Calu3 (cell line): ENCODE data around the gene TTLL7. TPM values are rescaled to one million over a fixed set of nuclear protein-coding genes. Genes with fewer than 3 reads are reported as not detected.
"Not testable (repeated sequence)": the region's sequence is repeated elsewhere in the genome, so short reads cannot be mapped to it uniquely, and the experiment has no call there.

Source experiments
- BruUV-seq: library from RNA; stranded (reverse); fragments of 400-500 nt; replicated peaks from 2 replicates; lab custom pipeline; 2021; lab: Mats Ljungman, UMichigan
- CTCF ChIA-PET: fragments of 300-600 bp; sonication (Branson Sonifier 250); formaldehyde crosslinking; loops from one replicate; lab custom pipeline; 2022; ENCODE audit warnings: antibody characterized with exemption; lab: Charles Lee
- DNase-seq: peaks from one replicate; pipeline ENCODE4 v3.0.0; 2022
- H3K27ac Mint-ChIP-seq: one replicate; pipeline ENCODE4 v1.8.0; 2022; ENCODE audit warnings: mixed read lengths; ENCODE audit not compliant: unreplicated experiment
- H3K27me3 Mint-ChIP-seq: one replicate; pipeline ENCODE4 v1.8.0; 2022; ENCODE audit warnings: mixed read lengths; ENCODE audit not compliant: unreplicated experiment
- H3K36me3 Mint-ChIP-seq: one replicate; pipeline ENCODE4 v1.8.0; 2022; ENCODE audit warnings: mild to moderate bottlenecking, moderate library complexity, mixed read lengths; ENCODE audit not compliant: insufficient read depth, unreplicated experiment
- H3K4me1 Mint-ChIP-seq: one replicate; pipeline ENCODE4 v1.8.0; 2022; ENCODE audit warnings: mild to moderate bottlenecking, low read depth, mixed read lengths; ENCODE audit not compliant: unreplicated experiment
- H3K4me3 Mint-ChIP-seq: one replicate; pipeline ENCODE4 v1.8.0; 2022; ENCODE audit warnings: mild to moderate bottlenecking, low read depth, moderate library complexity, mixed read lengths; ENCODE audit not compliant: unreplicated experiment
- H3K9me3 Mint-ChIP-seq: one replicate; pipeline ENCODE4 v1.8.0; 2022; ENCODE audit warnings: low read depth, mixed read lengths; ENCODE audit not compliant: unreplicated experiment
- intact Hi-C: fragments of 100-400 bp; cut with micrococcal nuclease; formaldehyde crosslinking; loops from one replicate; pipeline ENCODE4 v1.10.0; 2022; ENCODE audit not compliant: unreplicated experiment
- total RNA-seq: library from RNA; stranded (reverse); gene quantifications from 2 replicates; pipeline ENCODE4 v1.2.3, GENCODE V29; 2022
- TF ChIP-seq, protein P1 (sequence below): fragments of 200-600 bp; IDR thresholded peaks from one replicate; pipeline ENCODE4 v1.8.0; 2022; ENCODE audit warnings: antibody characterized with exemption; ENCODE audit not compliant: unreplicated experiment

Gene TTLL7
- total RNA-seq, 1 experiment from 2014 or later, result 4.6 TPM

DNA sequence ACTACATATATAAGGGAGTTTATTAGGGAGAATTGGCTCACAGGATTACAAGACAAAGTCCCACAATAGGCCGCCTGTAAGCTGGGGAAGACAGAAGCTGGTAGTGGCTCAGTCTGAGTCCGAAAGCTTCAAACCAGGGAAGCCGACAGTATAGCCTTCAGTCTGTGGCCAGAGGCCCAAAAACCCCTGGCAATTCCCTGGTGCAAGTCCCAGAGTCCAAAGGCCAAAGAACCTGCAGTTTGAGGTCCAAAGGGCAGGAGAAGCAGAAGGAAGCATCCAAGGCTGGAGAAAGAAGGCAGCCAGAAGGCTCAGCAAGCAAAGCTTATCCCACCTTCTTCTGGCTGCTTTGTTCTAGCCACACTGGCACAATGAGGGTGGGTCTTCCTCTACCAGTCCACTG lies 13.9 kb downstream of the TTLL7 start:
- Mint-ChIP-seq H3K4me3 (no peak overlapping the region), H3K4me1 (no peaks in the 10 kb centered on the region), H3K27ac (no peak overlapping the region), H3K36me3 (no peaks in the 10 kb centered on the region), H3K9me3 (no peaks in the 10 kb centered on the region), H3K27me3 (no peaks in the 10 kb centered on the region)
- TF ChIP-seq, protein P1, sequence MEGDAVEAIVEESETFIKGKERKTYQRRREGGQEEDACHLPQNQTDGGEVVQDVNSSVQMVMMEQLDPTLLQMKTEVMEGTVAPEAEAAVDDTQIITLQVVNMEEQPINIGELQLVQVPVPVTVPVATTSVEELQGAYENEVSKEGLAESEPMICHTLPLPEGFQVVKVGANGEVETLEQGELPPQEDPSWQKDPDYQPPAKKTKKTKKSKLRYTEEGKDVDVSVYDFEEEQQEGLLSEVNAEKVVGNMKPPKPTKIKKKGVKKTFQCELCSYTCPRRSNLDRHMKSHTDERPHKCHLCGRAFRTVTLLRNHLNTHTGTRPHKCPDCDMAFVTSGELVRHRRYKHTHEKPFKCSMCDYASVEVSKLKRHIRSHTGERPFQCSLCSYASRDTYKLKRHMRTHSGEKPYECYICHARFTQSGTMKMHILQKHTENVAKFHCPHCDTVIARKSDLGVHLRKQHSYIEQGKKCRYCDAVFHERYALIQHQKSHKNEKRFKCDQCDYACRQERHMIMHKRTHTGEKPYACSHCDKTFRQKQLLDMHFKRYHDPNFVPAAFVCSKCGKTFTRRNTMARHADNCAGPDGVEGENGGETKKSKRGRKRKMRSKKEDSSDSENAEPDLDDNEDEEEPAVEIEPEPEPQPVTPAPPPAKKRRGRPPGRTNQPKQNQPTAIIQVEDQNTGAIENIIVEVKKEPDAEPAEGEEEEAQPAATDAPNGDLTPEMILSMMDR, result no peak
- no TSS peak for BruUV-seq
- DNase-seq, result no peak
- intact Hi-C loops, result no loop called here
- CTCF ChIA-PET, result no interaction called here

DNA sequence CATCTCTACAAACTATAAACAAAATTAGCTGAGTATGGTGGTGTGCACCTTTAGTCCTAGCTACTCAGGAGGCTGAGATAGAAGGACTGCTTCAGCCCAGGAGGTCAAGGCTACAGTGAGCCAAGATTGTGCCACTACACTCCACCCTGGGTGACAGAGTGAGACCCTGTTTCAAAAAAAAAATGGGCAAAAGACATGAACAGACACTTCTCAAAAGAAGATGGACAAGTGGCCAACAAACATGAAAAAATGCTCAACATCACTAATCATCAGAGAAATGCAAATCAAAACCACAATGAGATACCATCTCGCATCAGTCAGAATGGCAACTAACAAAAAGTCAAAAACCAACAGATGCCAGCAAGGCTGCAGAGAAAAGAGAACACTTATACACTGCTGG lies 15.0 kb downstream of the TTLL7 start:
- H3K4me3 Mint-ChIP-seq, CTCF ChIA-PET, H3K4me1 Mint-ChIP-seq, BruUV-seq, DNase-seq, intact Hi-C loops, H3K27ac Mint-ChIP-seq, H3K36me3 Mint-ChIP-seq, H3K9me3 Mint-ChIP-seq, H3K27me3 Mint-ChIP-seq: not testable (repeated sequence)

DNA sequence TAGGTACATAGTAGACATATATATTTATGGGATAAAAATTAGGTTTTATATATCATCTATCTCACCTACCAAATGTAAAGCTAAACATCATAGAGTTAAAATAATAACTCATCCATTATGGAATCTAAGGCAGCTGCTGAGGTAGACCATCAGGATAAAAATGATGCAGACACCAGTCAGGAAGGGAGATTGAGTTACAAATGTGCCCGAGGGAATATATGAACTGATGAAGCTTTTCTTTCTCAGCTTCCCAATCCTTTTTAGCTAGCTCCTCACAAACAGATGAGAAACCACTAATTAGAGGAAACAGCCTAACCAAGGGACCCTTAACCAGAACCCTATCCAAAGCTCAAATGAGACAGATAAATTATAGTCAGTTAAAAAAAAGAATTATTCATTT lies 20.9 kb downstream of the TTLL7 start:
- Mint-ChIP-seq H3K27me3 (no peaks in the 10 kb centered on the region), H3K4me3 (no peak overlapping the region), H3K36me3 (no peaks in the 10 kb centered on the region), H3K4me1 (no peaks in the 10 kb centered on the region), H3K9me3 (no peaks in the 10 kb centered on the region), H3K27ac (no peak overlapping the region)
- intact Hi-C loops, result no loop called here
- no peak for DNase-seq
- CTCF ChIA-PET, result no interaction called here
- BruUV-seq, result no TSS peak
- TF ChIP-seq, protein P1, result no peak

DNA sequence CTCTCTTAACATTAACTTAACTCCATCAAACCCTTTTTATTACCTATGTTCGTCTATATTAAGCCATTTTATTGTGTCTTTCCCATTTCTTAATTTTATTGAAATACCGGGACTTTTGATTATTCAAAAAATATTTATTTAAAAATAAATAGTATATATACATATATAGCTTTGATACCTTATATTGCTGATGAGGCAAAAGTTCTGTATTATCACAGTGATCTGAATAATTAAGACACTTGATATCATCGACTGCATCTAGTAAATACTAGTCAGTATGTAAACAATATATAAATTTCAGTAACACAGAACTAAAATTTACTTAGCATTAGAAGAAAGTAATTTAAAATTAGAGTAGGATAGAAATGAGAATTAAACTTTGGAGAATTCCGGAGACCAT lies 22.0 kb downstream of the TTLL7 start:
- intact Hi-C loops, result no loop called here
- no TSS peak for BruUV-seq
- TF ChIP-seq, protein P1, result no peak
- Mint-ChIP-seq H3K27me3 (no peaks in the 10 kb centered on the region), H3K4me3 (no peak overlapping the region), H3K36me3 (no peaks in the 10 kb centered on the region), H3K4me1 (no peaks in the 10 kb centered on the region), H3K9me3 (no peaks in the 10 kb centered on the region), H3K27ac (no peak overlapping the region)
- DNase-seq, result no peak
- CTCF ChIA-PET, result no interaction called here

DNA sequence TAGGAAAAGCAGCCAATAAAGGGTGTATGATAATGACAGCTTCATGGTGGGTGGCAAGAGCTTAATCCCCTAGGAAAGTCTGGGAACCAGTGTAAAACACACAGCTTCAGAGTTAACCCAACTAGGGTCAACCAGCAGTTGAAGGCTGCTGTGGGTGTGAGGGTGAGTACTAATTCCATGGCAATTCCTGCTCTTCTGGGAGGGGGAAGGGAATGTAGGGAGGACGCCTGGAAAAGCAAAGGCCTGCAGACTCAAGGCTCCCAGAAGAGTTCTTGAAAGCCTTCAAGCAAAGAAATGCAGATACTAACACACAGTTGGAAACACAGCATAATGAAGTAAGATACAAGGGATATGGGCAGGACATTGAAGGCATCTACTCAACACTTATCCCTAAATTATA lies 28.1 kb downstream of the TTLL7 start:
- H3K27me3 Mint-ChIP-seq, result no peaks in the 10 kb centered on the region
- H3K36me3 Mint-ChIP-seq, result no peaks in the 10 kb centered on the region
- CTCF ChIA-PET, result no interaction called here
- no TSS peak for BruUV-seq
- TF ChIP-seq, protein P1, result no peak
- H3K27ac Mint-ChIP-seq, result no peak overlapping the region
- no peaks in the 10 kb centered on the region for H3K9me3 Mint-ChIP-seq
- intact Hi-C loops, result no loop called here
- no peaks in the 10 kb centered on the region for H3K4me1 Mint-ChIP-seq
- no peak overlapping the region for H3K4me3 Mint-ChIP-seq
- no peak for DNase-seq
